Breast epithelium (tissue), 3 donors: Measurements from ENCODE around the gene MARVELD2.

Experiments
- POLR2A ChIP-seq: fragments of 450-650 bp; IDR thresholded peaks from one replicate; pipeline ENCODE4 v1.6.1; 2016; ENCODE audit warnings: antibody characterized with exemption, mild to moderate bottlenecking, moderate library complexity
- POLR2AphosphoS5 ChIP-seq, 3 donors: sonication (generic); formaldehyde crosslinking; IDR thresholded peaks; one replicate each; pipeline ENCODE4 v1.6.1; 2017; ENCODE audit warnings: antibody characterized with exemption in 3 of 3
- TF ChIP-seq, protein P1 (sequence below), 3 donors: fragments of 450-650 bp; IDR thresholded peaks; one replicate each; pipeline ENCODE4 v1.5.1; 2016 to 2017; ENCODE audit warnings: antibody characterized with exemption in 3 of 3, mild to moderate bottlenecking in 3 of 3, moderate library complexity in 3 of 3

DNA sequence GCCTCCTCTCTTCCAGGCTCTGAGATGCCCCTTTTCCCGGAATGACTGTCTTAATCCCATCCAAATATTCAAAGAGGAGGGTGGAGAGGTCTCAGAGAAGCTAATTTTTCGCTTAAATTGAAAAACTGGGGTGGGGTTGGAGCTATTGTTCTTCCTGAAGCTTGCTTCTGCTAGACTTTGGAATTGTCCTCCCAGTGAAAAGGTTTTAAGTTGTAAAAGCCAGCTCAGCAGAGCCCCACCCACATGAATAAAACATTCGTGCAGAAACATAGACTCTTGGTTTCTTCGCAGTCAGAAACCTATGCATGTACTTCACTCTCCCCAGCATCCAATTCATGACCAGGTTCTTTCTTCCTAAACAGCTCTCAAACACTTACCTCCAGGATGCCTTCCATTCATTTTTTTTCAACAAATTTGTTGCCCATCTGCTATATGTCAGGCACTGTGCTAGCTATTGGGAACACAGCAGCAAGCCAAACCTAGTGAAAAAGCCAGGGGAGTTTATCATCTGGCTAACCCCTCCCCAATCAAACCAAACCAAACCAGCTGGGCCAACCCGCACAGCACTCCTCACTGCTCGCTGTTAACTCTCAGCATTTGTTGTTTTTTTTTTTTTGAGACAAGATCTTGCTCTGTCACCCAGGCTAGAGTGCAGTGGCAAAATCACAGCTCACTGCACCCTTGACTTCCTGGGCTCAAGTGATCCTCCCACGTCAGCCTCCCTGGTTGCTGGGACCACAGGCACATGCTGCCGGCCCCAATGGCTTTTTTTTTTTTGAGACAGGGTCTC is 39.7 kb downstream of the MARVELD2 start:
- no peak for TF ChIP-seq POLR2A
- TF ChIP-seq, protein P1, sequence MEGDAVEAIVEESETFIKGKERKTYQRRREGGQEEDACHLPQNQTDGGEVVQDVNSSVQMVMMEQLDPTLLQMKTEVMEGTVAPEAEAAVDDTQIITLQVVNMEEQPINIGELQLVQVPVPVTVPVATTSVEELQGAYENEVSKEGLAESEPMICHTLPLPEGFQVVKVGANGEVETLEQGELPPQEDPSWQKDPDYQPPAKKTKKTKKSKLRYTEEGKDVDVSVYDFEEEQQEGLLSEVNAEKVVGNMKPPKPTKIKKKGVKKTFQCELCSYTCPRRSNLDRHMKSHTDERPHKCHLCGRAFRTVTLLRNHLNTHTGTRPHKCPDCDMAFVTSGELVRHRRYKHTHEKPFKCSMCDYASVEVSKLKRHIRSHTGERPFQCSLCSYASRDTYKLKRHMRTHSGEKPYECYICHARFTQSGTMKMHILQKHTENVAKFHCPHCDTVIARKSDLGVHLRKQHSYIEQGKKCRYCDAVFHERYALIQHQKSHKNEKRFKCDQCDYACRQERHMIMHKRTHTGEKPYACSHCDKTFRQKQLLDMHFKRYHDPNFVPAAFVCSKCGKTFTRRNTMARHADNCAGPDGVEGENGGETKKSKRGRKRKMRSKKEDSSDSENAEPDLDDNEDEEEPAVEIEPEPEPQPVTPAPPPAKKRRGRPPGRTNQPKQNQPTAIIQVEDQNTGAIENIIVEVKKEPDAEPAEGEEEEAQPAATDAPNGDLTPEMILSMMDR (IDR thresholded peaks at IDR 0.05) = no peak
- TF ChIP-seq POLR2AphosphoS5 (IDR thresholded peaks at IDR 0.05) = no peak
